ENCODE measurements around the gene DCLK2. TPM values are rescaled to one million over a fixed set of nuclear protein-coding genes. Genes with fewer than 3 reads are reported as not detected.

DCLK2 gene
- total RNA-seq, 1 donor = 4.0 TPM

DNA sequence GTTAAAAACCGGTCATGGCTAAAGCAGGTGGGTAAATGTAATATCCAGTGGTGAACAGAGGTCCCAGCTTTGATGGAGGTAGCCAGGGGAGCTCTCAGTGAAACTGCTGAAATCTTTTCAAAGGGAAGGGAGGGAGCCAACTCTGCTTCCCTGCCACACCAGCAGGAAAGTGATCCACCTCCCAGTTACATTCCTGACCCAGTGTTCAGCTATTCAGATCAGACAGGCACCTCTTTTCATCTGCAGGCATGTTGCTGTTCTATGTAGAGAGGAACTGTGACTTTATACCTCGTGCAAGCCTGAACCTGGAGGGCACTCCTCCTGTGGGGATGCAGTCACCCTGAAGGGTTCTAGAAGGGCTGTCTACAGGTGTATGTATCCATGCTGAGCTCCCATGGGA lies 37.6 kb downstream of the DCLK2 start:
- DNase-seq (ENCODE audit: low read depth in 2 of 3, low spot score in 2 of 3) = no peak

- DNase-seq (ENCODE audit: low read depth in 2 of 3, low spot score in 2 of 3) = no peak
These were observed 38.3 kb downstream of the DCLK2 start for GRCh38 chr4:150116506-150116905.

DNA sequence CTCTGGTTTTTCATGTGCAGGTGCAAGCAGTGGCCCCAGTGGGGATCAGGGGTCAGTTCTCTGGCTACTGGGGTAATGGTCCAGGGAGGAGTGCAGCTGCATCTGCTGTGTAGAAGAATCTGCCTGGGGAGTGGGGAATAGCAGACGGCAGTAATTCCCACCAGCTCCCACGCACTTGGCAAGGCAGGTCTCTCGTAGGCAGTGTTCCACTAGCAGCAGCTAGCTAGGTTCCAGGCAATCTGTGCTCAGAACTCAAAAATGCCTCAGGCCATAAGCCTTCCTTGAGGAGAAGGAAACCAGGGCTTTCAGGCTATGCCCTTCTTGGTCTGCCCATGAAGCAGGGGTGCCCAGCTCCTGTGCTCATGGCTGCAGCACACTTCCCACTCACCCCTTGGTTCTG lies 38.8 kb downstream of the DCLK2 start:
- no peak for DNase-seq (ENCODE audit: low read depth in 2 of 3, low spot score in 2 of 3)

DNA sequence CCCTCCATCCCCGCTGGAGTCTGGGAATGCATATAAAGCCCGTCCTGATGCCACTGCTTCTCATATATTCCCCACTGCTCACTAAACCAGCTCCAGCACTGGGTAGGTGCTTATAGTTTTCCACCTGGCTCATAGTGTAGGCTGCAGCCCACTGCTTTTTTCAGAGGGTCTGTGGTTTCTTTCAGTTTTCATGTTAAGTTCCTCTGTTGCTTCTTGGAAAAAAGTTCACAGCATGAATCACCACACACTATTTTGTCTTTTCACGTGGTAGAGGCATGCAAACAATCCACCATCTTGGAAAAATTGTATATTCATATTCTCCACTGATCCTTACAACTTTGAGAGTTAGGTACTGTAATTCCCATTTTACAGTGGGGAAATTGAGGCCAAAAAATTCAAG lies 39.4 kb downstream of the DCLK2 start:
- no peak for DNase-seq (ENCODE audit: low read depth in 2 of 3, low spot score in 2 of 3)

- DNase-seq (ENCODE audit: low read depth in 2 of 3, low spot score in 2 of 3) = no peak
These were observed 41.2 kb downstream of the DCLK2 start for GRCh38 chr4:150119492-150119891.

GRCh38 chr4:150123087-150123486 lies 44.8 kb downstream of the DCLK2 start:
- DNase-seq (ENCODE audit: low read depth in 2 of 3, low spot score in 2 of 3) = no peak

GRCh38 chr4:150123796-150124677 lies 45.8 kb downstream of the DCLK2 start:
- DNase-seq (ENCODE audit: low read depth in 2 of 3, low spot score in 2 of 3) = no peak

DNA sequence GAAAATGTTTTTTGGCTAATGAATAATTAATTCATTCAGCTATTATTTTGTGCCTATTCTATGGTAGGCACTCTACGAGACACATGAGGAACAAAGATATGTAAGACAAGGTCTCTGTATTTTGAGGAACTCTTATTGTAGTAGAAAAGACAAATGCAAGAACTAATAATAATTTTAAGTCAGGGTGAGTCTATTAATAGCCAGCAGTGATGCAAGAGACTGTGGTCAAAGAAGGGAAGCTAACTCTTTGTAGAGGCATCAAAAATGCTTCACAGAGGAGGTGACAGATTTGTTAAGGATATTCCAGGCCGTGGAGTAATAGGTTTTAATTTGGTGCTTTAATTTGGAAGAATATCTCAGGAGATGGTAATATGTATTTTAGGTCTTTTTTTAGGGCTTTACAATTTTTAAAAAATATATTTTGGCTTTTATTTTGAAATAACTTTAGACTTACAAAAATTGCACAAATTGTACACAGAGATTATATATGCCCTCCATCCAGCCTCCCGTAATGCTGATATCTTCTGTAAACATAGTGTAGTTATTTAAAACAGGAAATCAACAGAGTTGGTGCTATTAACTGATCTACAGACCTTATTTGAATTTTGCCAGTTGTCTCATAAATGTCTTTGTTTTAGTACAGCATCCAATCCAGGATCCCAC lies 48.1 kb downstream of the DCLK2 start:
- no peak for DNase-seq (ENCODE audit: low read depth in 2 of 3, low spot score in 2 of 3)

- no peak for DNase-seq (ENCODE audit: low read depth in 2 of 3, low spot score in 2 of 3)
These were observed 48.6 kb downstream of the DCLK2 start for GRCh38 chr4:150126864-150127203.

GRCh38 chr4:150127757-150128156 lies 49.5 kb downstream of the DCLK2 start:
- DNase-seq (ENCODE audit: low read depth in 2 of 3, low spot score in 2 of 3) = no peak

GRCh38 chr4:150130933-150131332 lies 52.7 kb downstream of the DCLK2 start:
- no peak for DNase-seq (ENCODE audit: low read depth in 2 of 3, low spot score in 2 of 3)

GRCh38 chr4:150131581-150132228 lies 53.5 kb downstream of the DCLK2 start:
- no peak for DNase-seq (ENCODE audit: low read depth in 2 of 3, low spot score in 2 of 3)

DNA sequence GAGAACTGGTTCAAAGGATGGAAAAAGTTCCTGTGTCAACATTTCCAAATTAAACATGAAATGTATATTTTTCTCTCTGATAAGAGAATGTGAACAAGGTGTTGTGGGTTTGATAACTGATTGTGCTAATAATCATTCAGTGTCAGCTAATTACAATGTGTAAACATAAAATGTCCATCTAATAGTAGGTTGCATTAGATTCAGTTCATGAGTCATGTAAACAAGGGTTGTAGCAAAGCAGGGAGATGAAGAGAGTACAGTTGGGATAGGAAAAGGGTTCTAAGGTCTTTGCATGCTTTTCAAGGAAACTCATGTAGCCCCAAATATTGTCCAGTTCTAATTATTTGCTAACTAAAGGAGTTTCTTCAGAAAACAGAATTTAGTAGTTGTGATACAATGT lies 55.4 kb downstream of the DCLK2 start:
- DNase-seq (ENCODE audit: low read depth in 2 of 3, low spot score in 2 of 3) = no peak

DNA sequence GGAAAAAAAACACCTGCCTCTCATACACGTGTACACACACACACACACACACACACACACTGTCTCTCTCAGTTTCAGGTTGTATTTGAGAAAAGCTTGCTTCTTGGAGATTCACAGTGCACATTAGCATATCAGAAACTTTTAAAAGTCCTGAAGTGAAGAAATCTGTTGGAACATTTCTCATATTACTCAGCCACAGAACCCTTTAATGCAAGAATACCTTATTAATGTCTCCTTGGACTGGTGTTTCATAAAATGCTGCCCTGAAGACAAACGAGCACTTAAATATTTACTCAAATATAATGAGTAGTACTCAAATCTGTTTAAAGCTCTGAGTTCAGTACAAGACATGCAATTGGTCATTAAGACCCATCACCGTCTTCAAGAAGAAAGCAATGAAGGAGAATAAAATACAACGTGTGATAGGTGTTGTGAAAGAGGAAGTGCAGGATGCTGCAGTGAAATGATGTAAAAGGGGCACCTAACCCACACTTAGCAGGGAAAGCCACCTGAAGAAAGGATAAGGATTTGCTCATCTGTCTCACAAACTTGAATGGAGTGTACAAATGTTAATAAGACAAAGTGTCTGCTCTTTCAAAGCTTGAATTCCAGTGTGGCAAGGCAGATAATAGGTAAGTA lies 57.0 kb downstream of the DCLK2 start:
- DNase-seq (ENCODE audit: low read depth in 2 of 3, low spot score in 2 of 3) = peak in 1 of 3 donors; percentile 28

DNA sequence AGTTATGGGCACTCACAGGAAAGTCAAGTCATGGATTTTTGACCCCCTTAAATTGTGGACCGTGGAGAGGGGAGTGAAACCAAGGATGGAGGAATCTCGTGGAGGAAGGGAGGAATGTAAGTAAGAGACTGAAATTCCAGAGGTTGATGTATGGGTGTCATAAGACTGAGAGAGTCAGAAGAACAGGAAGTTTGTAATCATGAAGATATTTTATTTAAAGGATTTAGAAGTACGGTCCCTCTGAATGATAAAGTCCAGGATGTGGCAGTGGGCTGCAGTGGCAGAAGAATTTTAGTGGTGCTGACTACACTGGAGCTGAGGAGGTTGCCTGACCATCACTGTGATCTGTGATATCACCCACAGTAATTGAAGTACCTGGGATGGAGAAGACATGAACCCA lies 57.8 kb downstream of the DCLK2 start:
- no peak for DNase-seq (ENCODE audit: low read depth in 2 of 3, low spot score in 2 of 3)

- DNase-seq (ENCODE audit: low read depth in 2 of 3, low spot score in 2 of 3) = no peak
These were observed 58.2 kb downstream of the DCLK2 start for GRCh38 chr4:150136481-150136880.

DNA sequence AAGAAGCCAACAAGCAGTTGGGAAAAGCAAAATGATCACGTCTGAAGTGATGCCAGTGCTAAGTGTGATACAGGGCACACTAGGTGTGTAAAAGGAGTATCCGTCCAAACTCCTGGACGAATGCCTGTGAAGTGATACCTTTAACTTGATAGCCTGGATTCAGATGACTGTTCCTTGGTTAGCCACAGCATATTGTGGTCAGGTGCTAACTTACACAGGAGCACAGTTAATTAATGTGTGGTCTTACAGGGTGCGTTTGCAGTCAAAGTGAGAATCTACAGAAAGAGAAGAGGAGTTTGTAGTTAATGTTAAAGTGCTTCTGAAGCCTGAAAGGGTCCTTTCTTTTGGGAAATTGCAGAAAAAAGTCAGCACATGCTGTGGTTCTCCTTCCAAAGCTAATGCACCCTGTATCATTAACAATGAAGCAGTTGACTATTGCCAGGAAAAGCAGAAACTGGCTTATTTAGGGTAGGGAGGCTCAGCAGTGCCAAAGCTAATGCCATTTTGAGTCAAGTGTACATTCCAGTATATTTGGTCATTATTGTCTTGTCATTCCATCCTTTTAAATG lies 61.1 kb downstream of the DCLK2 start:
- DNase-seq (ENCODE audit: low read depth in 2 of 3, low spot score in 2 of 3) = no peak

- no peak for DNase-seq (ENCODE audit: low read depth in 2 of 3, low spot score in 2 of 3)
These were observed 62.6 kb downstream of the DCLK2 start for GRCh38 chr4:150140774-150141400.

- DNase-seq (ENCODE audit: low read depth in 2 of 3, low spot score in 2 of 3) = no peak
These were observed 63.5 kb downstream of the DCLK2 start for GRCh38 chr4:150141756-150142155.

DNA sequence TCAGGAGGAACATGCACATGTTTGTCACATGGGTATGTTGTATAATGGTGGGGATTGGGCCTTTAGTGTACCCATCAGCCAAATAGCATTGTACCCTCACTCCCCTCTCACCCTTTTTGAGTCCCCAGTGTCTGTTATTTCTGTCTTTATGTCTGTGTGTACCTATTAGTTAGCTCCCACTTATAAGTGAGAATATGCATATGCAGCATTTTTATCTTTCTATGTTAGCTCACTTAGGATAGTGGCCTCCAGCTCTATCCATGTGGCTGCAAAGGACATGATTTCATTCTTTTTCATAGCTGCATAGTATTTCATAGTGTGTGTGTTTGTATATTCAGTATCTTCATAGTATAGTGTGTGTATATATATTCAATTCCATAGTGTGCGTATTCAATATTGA lies 64.6 kb downstream of the DCLK2 start:
- DNase-seq (ENCODE audit: low read depth in 2 of 3, low spot score in 2 of 3) = no peak

All from hematopoietic multipotent progenitor cell (in vitro differentiated cells).